IMR-90 (cell line): Measurements from ENCODE around the gene ZNF714. TPM values are rescaled to one million over a fixed set of nuclear protein-coding genes. Genes with fewer than 3 reads are reported as not detected.

Experiments
- ATAC-seq: fragments of 200-7000 bp; cut with Tn5 transposase; 2 replicates; pipeline ENCODE4 v1.9.1; 2020; ENCODE audit warnings: low read depth, mild to moderate bottlenecking, moderate library complexity
- BruUV-seq: library from RNA; stranded (reverse); fragments of 400-500 nt; replicated peaks from 2 replicates; lab custom pipeline; 2021; lab: Mats Ljungman, UMichigan
- CTCF ChIA-PET: fragments of 300-600 bp; formaldehyde crosslinking; extraction: SDS; loops from one replicate; lab custom pipeline; 2021; ENCODE audit warnings: antibody characterized with exemption; lab: Yijun Ruan, JAX
- POLR2A ChIA-PET: fragments of 300-600 bp; sonication (Branson Sonifier 250); formaldehyde crosslinking; loops from one replicate; lab custom pipeline; 2022; ENCODE audit warnings: antibody characterized with exemption; ENCODE audit not compliant: unreplicated experiment; lab: Charles Lee
- DNase-seq: peaks from one replicate; pipeline ENCODE4 v3.0.0; 2013
- H2AFZ ChIP-seq: replicated peaks from 2 replicates; pipeline ENCODE3; 2013; ENCODE audit warnings: low read length, mild to moderate bottlenecking; ENCODE audit not compliant: poor library complexity
- H2AK5ac ChIP-seq: 2 replicates; pipeline ENCODE4 v1.6.1; 2013; ENCODE audit warnings: low read depth, low read length, inconsistent platforms
- H2AK9ac ChIP-seq: replicated peaks from 2 replicates; pipeline ENCODE3; 2013; ENCODE audit warnings: mild to moderate bottlenecking, low read depth, low read length, moderate library complexity; ENCODE audit not compliant: poor library complexity
- H2BK120ac ChIP-seq: 2 replicates; pipeline ENCODE4 v1.6.1; 2013; ENCODE audit warnings: low read depth, low read length, inconsistent platforms
- H2BK15ac ChIP-seq: 3 replicates; pipeline ENCODE4 v1.6.1; 2013; ENCODE audit warnings: low read depth, low read length, inconsistent platforms
- H2BK20ac ChIP-seq: 2 replicates; pipeline ENCODE4 v1.6.1; 2013; ENCODE audit warnings: low read depth, mild to moderate bottlenecking, inconsistent platforms, low read length, moderate library complexity
- H2BK5ac ChIP-seq: 2 replicates; pipeline ENCODE4 v1.6.1; 2013; ENCODE audit warnings: mild to moderate bottlenecking, low read depth, low read length, inconsistent platforms; ENCODE audit not compliant: poor library complexity, severe bottlenecking
- H3K14ac ChIP-seq: replicated peaks from 2 replicates; pipeline ENCODE4 v1.6.1; 2013; ENCODE audit warnings: low read depth, low read length, inconsistent platforms
- H3K18ac ChIP-seq: 2 replicates; pipeline ENCODE4 v1.6.1; 2013; ENCODE audit warnings: low read depth, low read length, control low read depth
- H3K23ac ChIP-seq: 2 replicates; pipeline ENCODE4 v1.6.1; 2013; ENCODE audit warnings: low read depth, low read length, inconsistent platforms
- H3K27ac ChIP-seq: 2 replicates; pipeline ENCODE4 v1.5.1; 2013; ENCODE audit warnings: mild to moderate bottlenecking, control low read depth, low read length; ENCODE audit not compliant: insufficient read depth
- H3K27me3 ChIP-seq: 2 replicates; pipeline ENCODE4 v1.6.1; 2013; ENCODE audit warnings: low read length; ENCODE audit not compliant: control insufficient read depth, insufficient read depth
- H3K36me3 ChIP-seq: 2 replicates; pipeline ENCODE4 v1.6.1; 2013; ENCODE audit warnings: low read length, mixed read lengths; ENCODE audit not compliant: control insufficient read depth, insufficient read depth
- H3K4ac ChIP-seq: 2 replicates; pipeline ENCODE4 v1.6.1; 2013; ENCODE audit warnings: low read depth, low read length, inconsistent platforms
- H3K4me1 ChIP-seq: 2 replicates; pipeline ENCODE4 v1.6.1; 2013; ENCODE audit warnings: low read length, mixed read lengths; ENCODE audit not compliant: control insufficient read depth, insufficient read depth
- H3K4me2 ChIP-seq: 2 replicates; pipeline ENCODE4 v1.6.1; 2013; ENCODE audit warnings: low read depth, mild to moderate bottlenecking, control low read depth, low read length, moderate library complexity
- H3K4me3 ChIP-seq: 2 replicates; pipeline ENCODE4 v1.5.1; 2013; ENCODE audit warnings: low read depth, mild to moderate bottlenecking, control low read depth, low read length, moderate library complexity; ENCODE audit not compliant: insufficient read depth
- H3K56ac ChIP-seq: 2 replicates; pipeline ENCODE4 v1.6.1; 2013; ENCODE audit warnings: low read length, inconsistent platforms; ENCODE audit not compliant: insufficient read depth; ENCODE audit errors: extremely low read depth
- H3K79me1 ChIP-seq, 2 experiments: 2 replicates each; pipeline ENCODE4 v1.6.1; 2013; ENCODE audit warnings: low read length in 2 of 2, inconsistent platforms in 1 of 2, low read depth in 1 of 2
- H3K9ac ChIP-seq: 2 replicates; pipeline ENCODE4 v1.6.1; 2013; ENCODE audit warnings: low read depth, low read length, control low read depth
- H3K9me1 ChIP-seq: 2 replicates; pipeline ENCODE4 v1.6.1; 2013; ENCODE audit warnings: low read length, inconsistent platforms; ENCODE audit not compliant: insufficient read depth
- H3K9me3 ChIP-seq: 2 replicates; pipeline ENCODE4 v1.6.1; 2013; ENCODE audit warnings: low read length; ENCODE audit not compliant: control insufficient read depth, insufficient read depth
- H4K20me1 ChIP-seq: 2 replicates; pipeline ENCODE4 v1.6.1; 2013; ENCODE audit warnings: low read length, inconsistent platforms; ENCODE audit not compliant: insufficient read depth
- H4K5ac ChIP-seq: 2 replicates; pipeline ENCODE4 v1.6.1; 2013; ENCODE audit warnings: mild to moderate bottlenecking, low read depth, low read length, control low read depth
- H4K8ac ChIP-seq, 2 experiments: 2 replicates each; pipeline ENCODE4 v1.6.1; 2013; ENCODE audit warnings: low read depth in 2 of 2, low read length in 2 of 2, control low read depth in 1 of 2, inconsistent platforms in 1 of 2
- H4K91ac ChIP-seq: 2 replicates; pipeline ENCODE4 v1.6.1; 2013; ENCODE audit warnings: low read depth, low read length, inconsistent platforms; ENCODE audit not compliant: insufficient read depth
- CEBPB ChIP-seq: IDR thresholded peaks from 2 replicates; pipeline ENCODE4 v1.6.1; 2012; ENCODE audit warnings: low read depth, low read length, improper control_type of control experiment
- CHD1 ChIP-seq: IDR thresholded peaks from 2 replicates; pipeline ENCODE4 v1.6.1; 2012; ENCODE audit warnings: low read depth, low read length, improper control_type of control experiment
- MAFK ChIP-seq: IDR thresholded peaks from 2 replicates; pipeline ENCODE4 v1.6.1; 2012; ENCODE audit warnings: low read depth, low read length, improper control_type of control experiment
- MAZ ChIP-seq: IDR thresholded peaks from 2 replicates; pipeline ENCODE4 v1.6.1; 2012; ENCODE audit warnings: low read depth, mild to moderate bottlenecking, low read length, improper control_type of control experiment, moderate library complexity, borderline replicate concordance
- MXI1 ChIP-seq: IDR thresholded peaks from 2 replicates; pipeline ENCODE4 v1.6.1; 2012; ENCODE audit warnings: low read depth, mild to moderate bottlenecking, low read length, moderate library complexity, borderline replicate concordance
- NFE2L2 ChIP-seq: fragments of 150-350 bp; IDR thresholded peaks from 2 replicates; pipeline ENCODE4 v1.6.1; 2016; ENCODE audit warnings: low read depth, mild to moderate bottlenecking, low read length
- POLR2A ChIP-seq: IDR thresholded peaks from 2 replicates; pipeline ENCODE4 v1.6.1; 2012; ENCODE audit warnings: mild to moderate bottlenecking, low read depth, low read length
- RAD21 ChIP-seq: IDR thresholded peaks from 2 replicates; pipeline ENCODE4 v1.6.1; 2012; ENCODE audit warnings: low read length, improper control_type of control experiment
- RCOR1 ChIP-seq: IDR thresholded peaks from 2 replicates; pipeline ENCODE4 v1.6.1; 2012; ENCODE audit warnings: mild to moderate bottlenecking, low read length, improper control_type of control experiment; ENCODE audit not compliant: insufficient replicate concordance
- RFX5 ChIP-seq: IDR thresholded peaks from 2 replicates; pipeline ENCODE4 v1.8.0; 2012; ENCODE audit warnings: low read depth, mild to moderate bottlenecking, low read length, moderate library complexity
- SMC3 ChIP-seq: fragments of 150-350 bp; IDR thresholded peaks from 2 replicates; pipeline ENCODE4 v1.6.1; 2016; ENCODE audit warnings: low read depth, mild to moderate bottlenecking, antibody characterized with exemption, low read length, moderate library complexity
- WGBS, 2 experiments: methylation state at CpG; one replicate each; pipeline versions ENCODE4 v1.1.5 to v1.1.7; 2013; ENCODE audit warnings: missing lambda C conversion rate in 2 of 2; ENCODE audit not compliant: insufficient read length in 1 of 2; ENCODE audit errors: extremely low coverage in 2 of 2; 5-methylcytosine and 5-hydroxymethylcytosine counted together
- dilution Hi-C: fragments of 300-500 bp; cut with HindIII; formaldehyde crosslinking; loops from one replicate; pipeline ENCODE4 v1.14.3; 2018; ENCODE audit warnings: low sequenced_read_pairs; ENCODE audit not compliant: unreplicated experiment
- in situ Hi-C: fragments of 300-500 bp; cut with MboI; formaldehyde crosslinking; loops from 3 replicates; pipeline ENCODE4 v1.14.3; 2019; ENCODE audit warnings: low sequenced_read_pairs, inconsistent platforms, mixed read lengths
- intact Hi-C: fragments of 100-400 bp; cut with micrococcal nuclease; formaldehyde crosslinking; loops from 2 replicates; pipeline ENCODE4 v1.10.0; 2022
- polyA plus RNA-seq, 3 experiments: library from polyadenylated mRNA; depleted of rRNA; stranded (reverse); fragments of >200 nt; gene quantifications; 2 replicates each; pipeline ENCODE4 v1.2.3, GENCODE V29; 2012; ENCODE audit warnings: low replicate concordance in 1 of 3
- total RNA-seq: library from RNA; depleted of rRNA; stranded (reverse); fragments of >200 nt; gene quantifications from 2 replicates; pipeline ENCODE4 v1.2.3, GENCODE V29; 2012
- TF ChIP-seq, protein P1 (sequence below): fragments of 150-350 bp; IDR thresholded peaks from 2 replicates; pipeline ENCODE4 v1.6.1; 2017; ENCODE audit warnings: mild to moderate bottlenecking, antibody characterized with exemption, low read length, low read depth
- TF ChIP-seq, protein P2 (sequence below): fragments of 150-350 bp; IDR thresholded peaks from 2 replicates; pipeline ENCODE4 v1.6.1; 2016; ENCODE audit warnings: low read depth, mild to moderate bottlenecking, low read length, moderate library complexity, borderline replicate concordance
- TF ChIP-seq, protein P3 (sequence below): conservative IDR thresholded peaks from 2 replicates; pipeline ENCODE4 v1.5.1; 2012; ENCODE audit warnings: mild to moderate bottlenecking, low read depth, low read length, improper control_type of control experiment

The ZNF714 gene
- total and polyA plus RNA-seq, 2 of the 4 experiments (the other 2 are of a cell fraction) = 7.2 to 14.3 TPM

- no peak overlapping the region for H2BK15ac ChIP-seq
- H3K27me3 ChIP-seq = no peaks in the 10 kb centered on the region
- intact Hi-C loops (no loop called here), in situ Hi-C loops (no loop called here), dilution Hi-C loops (no loop called here)
- no peak overlapping the region for H2BK20ac ChIP-seq
- no peak overlapping the region for H3K4ac ChIP-seq
- WGBS, 2 experiments = no CpG with 5 or more reads among the region's 1 CpG
- BruUV-seq = no TSS peak
- H3K9me3 ChIP-seq = peaks cover 2% of the 10 kb centered on the region; the same call in 1 of the 2 replicates
- no peak overlapping the region for H2AFZ ChIP-seq
- ATAC-seq (no peak), DNase-seq (no peak)
- TF ChIP-seq MAZ (no peak), RAD21 (no peak), MAFK (no peak), CEBPB (no peak), POLR2A (no peak), NFE2L2 (no peak), CHD1 (no peak), RCOR1 (no peak), SMC3 (no peak), MXI1 (no peak), RFX5 (no peak)
- TF ChIP-seq, protein P1, sequence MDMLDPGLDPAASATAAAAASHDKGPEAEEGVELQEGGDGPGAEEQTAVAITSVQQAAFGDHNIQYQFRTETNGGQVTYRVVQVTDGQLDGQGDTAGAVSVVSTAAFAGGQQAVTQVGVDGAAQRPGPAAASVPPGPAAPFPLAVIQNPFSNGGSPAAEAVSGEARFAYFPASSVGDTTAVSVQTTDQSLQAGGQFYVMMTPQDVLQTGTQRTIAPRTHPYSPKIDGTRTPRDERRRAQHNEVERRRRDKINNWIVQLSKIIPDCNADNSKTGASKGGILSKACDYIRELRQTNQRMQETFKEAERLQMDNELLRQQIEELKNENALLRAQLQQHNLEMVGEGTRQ = no peak
- TF ChIP-seq, protein P2, sequence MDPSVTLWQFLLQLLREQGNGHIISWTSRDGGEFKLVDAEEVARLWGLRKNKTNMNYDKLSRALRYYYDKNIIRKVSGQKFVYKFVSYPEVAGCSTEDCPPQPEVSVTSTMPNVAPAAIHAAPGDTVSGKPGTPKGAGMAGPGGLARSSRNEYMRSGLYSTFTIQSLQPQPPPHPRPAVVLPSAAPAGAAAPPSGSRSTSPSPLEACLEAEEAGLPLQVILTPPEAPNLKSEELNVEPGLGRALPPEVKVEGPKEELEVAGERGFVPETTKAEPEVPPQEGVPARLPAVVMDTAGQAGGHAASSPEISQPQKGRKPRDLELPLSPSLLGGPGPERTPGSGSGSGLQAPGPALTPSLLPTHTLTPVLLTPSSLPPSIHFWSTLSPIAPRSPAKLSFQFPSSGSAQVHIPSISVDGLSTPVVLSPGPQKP = no peak
- TF ChIP-seq, protein P3, sequence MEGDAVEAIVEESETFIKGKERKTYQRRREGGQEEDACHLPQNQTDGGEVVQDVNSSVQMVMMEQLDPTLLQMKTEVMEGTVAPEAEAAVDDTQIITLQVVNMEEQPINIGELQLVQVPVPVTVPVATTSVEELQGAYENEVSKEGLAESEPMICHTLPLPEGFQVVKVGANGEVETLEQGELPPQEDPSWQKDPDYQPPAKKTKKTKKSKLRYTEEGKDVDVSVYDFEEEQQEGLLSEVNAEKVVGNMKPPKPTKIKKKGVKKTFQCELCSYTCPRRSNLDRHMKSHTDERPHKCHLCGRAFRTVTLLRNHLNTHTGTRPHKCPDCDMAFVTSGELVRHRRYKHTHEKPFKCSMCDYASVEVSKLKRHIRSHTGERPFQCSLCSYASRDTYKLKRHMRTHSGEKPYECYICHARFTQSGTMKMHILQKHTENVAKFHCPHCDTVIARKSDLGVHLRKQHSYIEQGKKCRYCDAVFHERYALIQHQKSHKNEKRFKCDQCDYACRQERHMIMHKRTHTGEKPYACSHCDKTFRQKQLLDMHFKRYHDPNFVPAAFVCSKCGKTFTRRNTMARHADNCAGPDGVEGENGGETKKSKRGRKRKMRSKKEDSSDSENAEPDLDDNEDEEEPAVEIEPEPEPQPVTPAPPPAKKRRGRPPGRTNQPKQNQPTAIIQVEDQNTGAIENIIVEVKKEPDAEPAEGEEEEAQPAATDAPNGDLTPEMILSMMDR = no peak
- ChIA-PET CTCF (no interaction called here), POLR2A (no interaction called here)
- H3K23ac ChIP-seq = no peak overlapping the region
- no peak overlapping the region for H3K27ac ChIP-seq
- H3K79me1 ChIP-seq = peaks cover 6 to 16% of the 10 kb centered on the region in 2 experiments; a peak in 2 of 4 replicates
- no peak overlapping the region for H3K4me2 ChIP-seq
- H3K4me3 ChIP-seq = no peak overlapping the region
- no peak overlapping the region for H3K18ac ChIP-seq
- H3K9ac ChIP-seq = no peak overlapping the region
- H2AK5ac ChIP-seq = no peak overlapping the region
- H3K9me1 ChIP-seq = no peaks in the 10 kb centered on the region
- no peaks in the 10 kb centered on the region for H4K20me1 ChIP-seq
- no peak overlapping the region for H4K5ac ChIP-seq
- H2AK9ac ChIP-seq = no peak overlapping the region
- H3K56ac ChIP-seq = no peak overlapping the region
- H3K14ac ChIP-seq = no peak overlapping the region
- H4K91ac ChIP-seq = no peak overlapping the region
- H3K36me3 ChIP-seq = peaks cover 6% of the 10 kb centered on the region; the same call in 1 of the 2 replicates
- H4K8ac ChIP-seq = no peak overlapping the region
- H2BK120ac ChIP-seq = no peak overlapping the region
- no peak overlapping the region for H2BK5ac ChIP-seq
- no peaks in the 10 kb centered on the region for H3K4me1 ChIP-seq
Observed at GRCh38 chr19:21110183-21110582, 28.2 kb downstream of the ZNF714 start.
